NCI-H1694 treated with DMSO at 0.1 percent for 48 hours (cell line): ENCODE data around the gene RASAL1.

Experiments
- DNase-seq: peaks from one replicate; lab custom pipeline; 2025; lab: John Stamatoyannopoulos, UW

The RASAL1 gene

GRCh38 chr12:113072136-113072535 lies 63.4 kb downstream of the RASAL1 start:
- DNase-seq: no peak

- DNase-seq: no peak
Observed at GRCh38 chr12:113071135-113072112, 64.1 kb downstream of the RASAL1 start.

DNA sequence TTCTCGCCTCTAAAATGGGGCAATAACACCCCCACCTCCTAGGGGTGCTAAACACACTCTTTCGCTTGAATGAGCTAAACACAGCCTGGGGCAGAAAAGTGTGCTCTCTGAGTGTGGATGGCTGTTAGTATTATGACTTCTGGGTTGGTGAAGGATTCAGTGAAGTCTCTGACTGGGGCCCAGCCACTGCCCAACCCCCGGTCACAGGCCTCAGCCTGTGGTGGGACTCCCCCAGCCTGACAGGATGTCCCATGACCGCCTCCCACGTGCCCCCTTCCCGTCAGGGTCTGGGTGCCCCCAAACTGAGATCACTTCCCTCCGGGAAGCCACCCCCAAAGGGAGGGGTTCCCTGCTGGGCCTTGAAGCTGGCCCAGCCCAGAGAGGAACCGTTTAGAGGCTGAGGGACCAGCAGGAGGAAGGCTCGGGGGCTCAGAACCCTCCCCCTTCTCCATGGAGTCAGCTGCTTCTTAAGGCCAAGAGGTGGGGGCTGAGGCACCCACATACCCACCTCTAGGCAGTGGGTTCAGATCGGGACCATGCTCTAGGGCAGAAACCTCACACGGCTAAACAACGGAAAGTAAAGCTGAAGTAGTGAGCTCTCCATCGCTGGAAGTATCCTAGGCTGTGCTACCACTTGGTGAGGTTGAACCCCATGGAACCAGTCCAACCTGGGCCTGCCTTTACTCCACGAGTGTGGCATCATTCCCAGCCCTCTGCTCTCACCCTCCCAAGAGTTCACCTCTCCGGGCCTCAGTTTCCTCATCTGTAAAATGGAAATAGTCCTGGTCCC lies 65.2 kb downstream of the RASAL1 start:
- DNase-seq: no peak

DNA sequence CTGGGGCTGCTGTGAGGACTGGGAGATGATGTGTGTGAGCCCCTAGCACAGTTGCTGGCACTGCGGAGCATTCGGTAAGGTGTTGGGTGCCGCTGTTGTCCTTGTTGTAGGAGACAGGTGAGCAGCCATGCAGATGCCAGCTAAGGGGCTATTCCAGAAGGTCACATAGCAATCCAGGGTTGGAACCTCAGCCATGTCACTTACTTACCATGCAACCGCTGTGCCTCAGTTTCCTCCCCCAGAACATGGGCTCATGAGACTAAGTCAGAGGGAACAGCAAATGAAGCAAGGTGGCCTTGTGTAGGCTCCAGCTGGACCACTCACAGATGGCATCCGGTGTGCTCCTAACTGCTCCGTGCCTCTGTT lies 65.8 kb downstream of the RASAL1 start:
- no peak for DNase-seq

DNA sequence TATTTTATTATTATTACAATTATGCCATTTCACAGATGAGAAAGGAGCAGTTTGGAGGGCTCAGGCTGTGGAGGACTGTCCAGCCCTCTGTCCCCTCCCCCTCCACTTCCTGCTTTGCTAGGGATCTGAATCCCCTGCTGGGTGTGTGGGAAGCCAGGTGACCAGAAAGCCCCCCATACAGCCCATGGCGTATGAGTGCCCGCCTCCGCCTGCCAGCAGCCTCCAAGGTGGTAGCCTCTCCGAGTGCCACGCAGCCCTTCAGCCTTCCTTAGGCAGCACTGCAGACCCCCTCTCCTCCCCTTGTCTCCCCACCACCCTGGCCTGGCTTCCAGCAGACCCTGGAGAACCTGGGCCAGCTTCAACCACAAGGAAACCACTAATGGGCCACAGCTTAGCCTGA lies 66.4 kb downstream of the RASAL1 start:
- DNase-seq: no peak

DNA sequence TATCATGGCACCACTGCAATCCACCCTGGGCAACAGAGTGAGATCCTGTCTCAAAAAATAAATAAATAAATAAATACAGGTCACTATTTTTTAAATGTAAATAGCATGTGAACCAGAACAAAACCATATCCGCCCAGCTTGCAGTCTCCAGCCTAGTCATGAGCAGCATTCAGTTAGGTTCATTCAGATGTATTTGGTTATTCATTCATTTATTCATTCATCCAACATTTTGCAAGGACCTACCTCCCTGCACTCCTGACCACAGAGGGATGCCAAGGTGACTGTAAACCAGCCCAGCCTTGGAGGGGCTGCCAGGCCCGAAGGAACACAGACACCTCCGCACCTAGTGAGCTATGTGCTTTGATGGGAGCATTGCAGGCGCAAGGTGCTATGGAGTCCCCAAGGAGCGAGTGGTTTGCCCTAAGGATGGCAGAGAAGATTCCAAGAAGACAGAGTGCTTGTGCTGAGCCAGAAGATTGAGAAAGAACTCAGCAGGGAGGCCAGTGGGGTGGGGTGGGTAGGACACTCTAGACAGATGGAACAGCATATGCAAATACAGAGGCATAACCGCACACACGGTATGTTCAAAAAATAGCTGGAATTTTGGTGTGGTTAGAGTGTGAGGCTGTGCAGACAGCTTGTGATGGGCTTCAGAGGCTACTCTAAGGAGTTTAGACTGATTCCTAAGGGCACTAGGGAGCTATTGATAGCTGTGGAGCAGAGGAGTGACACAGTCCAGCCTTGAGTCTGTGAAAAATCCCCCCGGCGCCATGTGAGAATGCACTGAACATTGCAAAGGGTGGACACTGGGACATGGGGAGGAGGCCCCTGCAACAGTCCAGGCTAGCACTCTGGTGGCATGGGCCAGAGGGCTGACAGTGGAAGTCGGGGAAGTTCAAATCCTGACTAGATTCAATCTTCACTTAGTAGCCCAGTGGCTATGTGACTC lies 67.3 kb downstream of the RASAL1 start:
- no peak for DNase-seq

DNA sequence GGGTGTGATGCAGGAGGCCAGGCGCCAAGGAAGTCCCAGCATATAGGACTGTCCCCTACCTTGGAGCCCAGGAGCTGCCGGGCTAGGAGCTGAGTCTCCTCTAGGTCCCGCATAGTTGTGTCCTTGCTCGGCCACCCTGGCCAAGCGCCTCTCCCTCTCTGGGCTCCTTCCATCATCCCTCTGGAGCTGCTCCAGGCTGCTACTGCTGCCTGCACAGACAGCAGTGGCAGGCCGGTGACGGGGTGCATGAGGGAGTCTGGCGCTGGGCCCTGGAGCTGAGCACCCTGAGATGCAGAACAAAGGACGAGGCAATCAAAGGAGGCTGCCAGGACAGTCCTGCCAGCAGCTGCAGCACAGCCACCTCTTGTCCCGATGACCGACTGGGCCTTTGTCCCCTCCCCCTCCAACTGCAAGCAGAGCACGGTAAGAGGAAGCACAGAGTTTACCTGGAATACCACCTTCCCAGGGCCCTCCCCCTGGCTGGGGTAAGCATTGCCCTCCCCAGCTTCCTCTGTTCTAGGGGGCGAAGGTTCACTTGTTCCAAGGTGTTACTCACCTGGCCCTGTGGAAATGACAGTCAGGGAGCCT lies 68.7 kb downstream of the RASAL1 start:
- DNase-seq: no peak

GRCh38 chr12:113065126-113066007 lies 70.2 kb downstream of the RASAL1 start:
- peak; percentile 30 for DNase-seq

GRCh38 chr12:113064395-113065125 lies 71.0 kb downstream of the RASAL1 start:
- DNase-seq: no peak

DNA sequence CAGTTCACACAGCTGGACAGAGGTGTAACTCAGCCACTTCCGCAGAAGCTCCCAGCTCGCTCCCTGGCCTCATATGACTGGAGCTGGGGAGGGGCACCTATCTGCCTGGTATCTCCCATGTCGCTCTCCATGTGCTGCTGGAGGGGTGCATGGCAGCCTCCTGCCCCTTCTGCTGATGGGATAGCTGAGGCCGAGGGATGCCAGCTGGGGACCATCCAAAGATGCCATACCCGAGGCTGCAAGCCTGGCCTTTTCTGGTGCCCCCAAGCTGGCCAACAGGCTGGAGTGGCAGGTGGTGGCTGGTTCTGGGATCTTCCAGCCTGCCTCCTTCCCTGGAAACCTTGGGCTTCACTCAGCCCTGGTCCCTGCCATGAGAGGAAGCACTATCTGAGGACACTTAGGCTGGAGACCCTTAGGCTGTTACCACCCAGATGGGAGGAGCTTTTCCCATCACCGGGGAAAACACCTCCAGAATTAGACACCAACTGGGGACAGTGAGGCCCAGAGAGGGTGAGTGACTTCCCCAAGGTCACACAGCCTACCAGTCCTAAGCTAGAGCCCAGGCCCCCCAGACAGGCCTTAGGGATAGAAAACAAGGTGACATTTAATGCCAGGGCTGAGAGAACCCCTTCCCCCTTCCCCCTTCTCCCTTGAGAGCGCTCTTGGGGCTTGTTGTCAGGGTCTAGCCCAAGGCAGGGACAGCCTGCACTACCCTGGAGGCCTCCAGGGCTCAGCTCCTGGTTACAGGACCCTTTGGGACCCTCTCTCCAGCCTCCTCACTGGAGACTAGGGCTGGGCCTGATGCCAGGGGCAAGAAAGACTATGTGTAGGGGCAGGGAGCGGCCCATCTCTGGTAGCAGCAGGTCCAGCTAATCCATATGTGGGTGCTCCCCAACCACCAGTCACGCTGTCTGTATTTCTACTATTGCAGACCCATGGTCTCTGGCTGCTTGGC lies 71.9 kb downstream of the RASAL1 start:
- no peak for DNase-seq

DNA sequence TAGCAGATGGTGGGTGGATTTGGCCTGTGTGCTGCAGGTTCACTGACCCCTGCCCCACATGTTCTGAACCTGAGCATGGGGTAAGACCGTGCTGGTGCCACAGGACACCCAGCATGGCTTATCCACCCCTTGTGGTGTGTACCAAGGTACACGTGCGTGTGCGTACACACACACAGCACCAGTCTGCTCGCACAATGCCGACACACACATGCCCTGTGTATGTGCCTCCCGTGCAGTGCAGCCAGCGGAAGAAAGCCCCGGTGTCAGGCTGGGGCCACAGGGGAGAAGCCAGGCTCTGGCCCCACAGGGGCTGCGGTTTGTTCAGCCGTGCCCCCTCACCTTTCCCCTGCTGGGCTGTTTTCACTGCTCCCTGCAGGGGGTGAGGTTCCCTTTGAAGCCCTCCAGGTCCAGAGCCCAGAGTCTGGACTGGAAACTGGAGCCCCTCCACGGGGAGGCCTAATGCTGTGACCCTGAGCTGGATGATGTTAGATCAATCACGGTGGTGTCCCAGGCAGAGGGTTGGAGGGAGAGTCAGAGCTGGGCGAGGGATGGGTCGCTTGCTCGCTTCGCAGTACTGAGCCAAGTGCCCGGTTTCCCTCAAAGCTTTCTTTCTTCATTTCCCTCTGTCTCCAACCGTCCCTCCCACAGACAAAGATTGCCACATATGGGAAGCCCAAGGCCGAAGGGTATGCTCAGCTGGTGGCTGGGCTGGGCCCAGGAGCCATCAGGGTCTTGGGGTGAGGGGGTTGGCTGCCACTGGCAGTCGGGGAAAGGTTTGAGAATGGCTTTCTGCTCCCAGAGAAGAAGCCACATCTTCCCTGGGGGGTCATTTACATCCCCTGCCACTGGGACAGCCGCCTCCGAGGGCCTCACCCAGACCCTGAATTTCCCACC lies 72.8 kb downstream of the RASAL1 start:
- DNase-seq: no peak

DNA sequence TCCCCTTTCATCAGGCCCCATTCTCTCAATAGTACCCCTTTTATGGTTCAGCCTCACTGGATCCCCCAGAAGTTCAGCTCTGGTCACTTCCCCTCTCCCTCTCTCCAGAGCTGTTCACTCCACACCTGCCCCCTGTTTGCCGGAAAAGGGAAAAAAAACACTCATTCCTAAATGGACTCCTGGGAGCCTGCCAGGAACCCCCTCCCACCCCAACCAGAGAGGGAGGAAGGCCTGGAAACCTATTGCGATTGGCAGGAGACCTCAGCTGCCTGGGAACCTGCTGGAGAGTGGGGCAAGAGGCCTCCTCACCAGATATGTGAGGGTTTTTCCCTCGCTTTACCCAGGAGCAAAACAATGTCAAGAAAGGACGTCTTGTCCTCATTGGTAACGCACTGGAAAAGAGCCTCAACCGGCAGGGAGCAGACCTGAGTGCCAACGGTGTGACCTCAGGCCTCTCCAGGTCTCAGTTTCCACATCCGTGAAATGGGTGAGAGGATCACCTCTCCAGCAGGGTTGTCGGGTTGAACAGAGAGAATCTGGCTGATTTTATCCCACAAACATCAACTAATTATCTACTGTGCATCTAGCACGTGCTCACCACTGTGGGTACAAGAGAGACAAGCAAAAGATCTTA lies 74.4 kb downstream of the RASAL1 start:
- DNase-seq: no peak

DNA sequence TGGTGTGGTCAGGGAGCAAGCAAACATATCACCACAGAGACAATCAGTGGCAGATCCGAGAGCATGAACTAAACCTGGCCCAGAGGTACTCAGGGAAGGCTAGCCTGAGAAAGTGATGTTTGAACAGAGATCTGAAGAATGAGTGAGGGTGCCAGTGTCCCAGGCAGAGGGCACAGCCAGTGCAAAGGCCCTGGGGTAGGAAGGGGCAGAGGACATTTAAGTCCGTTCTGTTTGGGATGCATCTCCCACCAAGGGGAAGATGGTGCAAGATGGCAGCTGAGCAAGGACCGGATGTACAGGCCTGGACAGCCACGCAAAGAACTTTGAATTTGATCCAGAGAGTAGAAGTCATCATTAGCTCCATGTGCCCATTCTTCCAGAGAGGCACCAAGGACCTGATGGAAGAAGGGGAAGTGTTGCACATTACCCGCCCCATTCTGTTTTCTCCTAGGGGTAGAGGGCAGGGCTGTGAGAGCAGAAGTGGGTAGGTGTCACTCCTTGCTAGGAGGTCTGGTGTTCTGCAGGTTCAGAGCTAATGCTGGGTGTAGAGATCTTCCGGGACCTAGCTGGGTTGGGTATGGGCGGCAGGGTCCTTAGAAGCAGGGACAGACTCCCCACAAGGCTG lies 75.1 kb downstream of the RASAL1 start:
- no peak for DNase-seq

GRCh38 chr12:113059071-113059595 lies 76.4 kb downstream of the RASAL1 start:
- DNase-seq: no peak

GRCh38 chr12:113058553-113058952 lies 77.0 kb downstream of the RASAL1 start:
- DNase-seq: no peak
